Spleen (tissue), 11 donors: Measurements from ENCODE around the gene TRIM28. TPM values are rescaled to one million over a fixed set of nuclear protein-coding genes. Genes with fewer than 3 reads are reported as not detected.
A peak's percentile ranks its signal among the peaks of the same experiment; 100 is the strongest.

Source experiments
- DNase-seq: peaks from one replicate; pipeline ENCODE4 v3.0.0-alpha.2; 2020
- H3K27ac ChIP-seq, 8 donors: fragments of 200-600 bp; sonication (generic) in 7 of 8; 1 replicate in 4 of 8; 2 replicates in 4 of 8; pipeline versions ENCODE4 v1.5.0 to v1.8.0; 2016 to 2021; ENCODE audit warnings: inconsistent platforms in 4 of 8, mild to moderate bottlenecking in 4 of 8, moderate library complexity in 1 of 8
- H3K27me3 ChIP-seq, 7 donors: fragments of 200-600 bp; sonication (generic) in 6 of 7; replicated peaks in 1 of 7; 1 replicate in 4 of 7; 2 replicates in 3 of 7; pipeline versions ENCODE4 v1.5.0 to v1.8.0; 2016 to 2021; ENCODE audit warnings: inconsistent platforms in 3 of 7, mild to moderate bottlenecking in 1 of 7
- H3K36me3 ChIP-seq, 6 donors: fragments of 200-600 bp; sonication (generic) in 5 of 6; 1 replicate in 4 of 6; 2 replicates in 2 of 6; pipeline versions ENCODE4 v1.5.0 to v1.8.0; 2016 to 2021; ENCODE audit warnings: inconsistent platforms in 2 of 6
- H3K4me1 ChIP-seq, 6 donors: fragments of 200-600 bp; sonication (generic) in 5 of 6; 1 replicate in 3 of 6; 2 replicates in 3 of 6; pipeline versions ENCODE4 v1.5.0 to v1.8.0; 2016 to 2021; ENCODE audit warnings: inconsistent platforms in 3 of 6
- H3K4me3 ChIP-seq, 8 donors: fragments of 200-600 bp; sonication (generic) in 7 of 8; 1 replicate in 4 of 8; 2 replicates in 4 of 8; pipeline versions ENCODE4 v1.5.0 to v1.8.0; 2016 to 2021; ENCODE audit warnings: inconsistent platforms in 4 of 8, mild to moderate bottlenecking in 4 of 8, moderate library complexity in 2 of 8
- H3K9me3 ChIP-seq, 8 donors: fragments of 200-600 bp; sonication (generic) in 7 of 8; 1 replicate in 4 of 8; 2 replicates in 4 of 8; pipeline versions ENCODE4 v1.5.0 to v1.8.0; 2016 to 2021; ENCODE audit warnings: inconsistent platforms in 4 of 8
- POLR2A ChIP-seq, 3 donors: fragments of 450-650 bp; IDR thresholded peaks; one replicate each; pipeline ENCODE4 v1.5.1; 2017; ENCODE audit warnings: antibody characterized with exemption in 3 of 3, mild to moderate bottlenecking in 1 of 3
- POLR2AphosphoS5 ChIP-seq, 3 donors: sonication (generic); formaldehyde crosslinking; IDR thresholded peaks; one replicate each; pipeline ENCODE4 v1.5.1; 2017; ENCODE audit warnings: antibody characterized with exemption in 3 of 3
- WGBS, 5 donors: extraction: QIAGEN DNeasy Blood & Tissue Kit in 3 of 5; methylation state at CpG; one replicate each; pipeline versions ENCODE4 v1.1.5 to v1.1.7; 2013 to 2018; 5-methylcytosine and 5-hydroxymethylcytosine counted together
- intact Hi-C: fragments of 100-400 bp; cut with DNase I; formaldehyde crosslinking; loops from one replicate; pipeline ENCODE4 v1.15.0; 2023; ENCODE audit warnings: low total_unique reads
- polyA plus RNA-seq, 3 donors: library from polyadenylated mRNA; stranded (reverse); fragments of 200-250 nt; gene quantifications; one replicate each; pipeline ENCODE4 v1.2.1, GENCODE V29; 2013
- total RNA-seq, 7 donors: library from RNA; depleted of rRNA in 3 of 7; stranded (reverse); fragments of >200 nt in 3 of 7; fragmentation: NEBNext Ultra II Directional in 4 of 7; extraction: Animal tissue kit (Norgen Biotek cat#: 25700) in 4 of 7; gene quantifications; one replicate each; pipeline versions ENCODE4 v1.1.0 to v1.2.1, GENCODE V29; 2016 to 2021
- TF ChIP-seq, protein P1 (sequence below), 11 experiments: fragments of 200-600 bp in 7 of 11; fragments of 450-650 bp in 4 of 11; sonication (generic) in 4 of 11; IDR thresholded peaks in 8 of 11; conservative IDR thresholded peaks in 3 of 11; 1 replicate in 7 of 11; 2 replicates in 4 of 11; pipeline versions ENCODE4 v1.4.0 to v1.8.0; 2016 to 2021; ENCODE audit warnings: antibody characterized with exemption in 11 of 11, inconsistent platforms in 4 of 11, mild to moderate bottlenecking in 1 of 11
- donor health status: healthy with polysubstance abuse.
- donor health status: DM: no; HTN: no; CAD: no; lungs with moderate emphysema.
- donor health status: DM: no; HTN: no; CAD: no.
- donor health status: Bipolar disorder and iron deficiency.
- donor health status: healthy.
- donor health status: DM: no; HTN: no; CAD: no.
- donor health status: DM: yes; HTN: yes; CAD: no.

Gene TRIM28
- total and polyA plus RNA-seq, 10 donors: 181 to 294 (median 232) TPM

DNA sequence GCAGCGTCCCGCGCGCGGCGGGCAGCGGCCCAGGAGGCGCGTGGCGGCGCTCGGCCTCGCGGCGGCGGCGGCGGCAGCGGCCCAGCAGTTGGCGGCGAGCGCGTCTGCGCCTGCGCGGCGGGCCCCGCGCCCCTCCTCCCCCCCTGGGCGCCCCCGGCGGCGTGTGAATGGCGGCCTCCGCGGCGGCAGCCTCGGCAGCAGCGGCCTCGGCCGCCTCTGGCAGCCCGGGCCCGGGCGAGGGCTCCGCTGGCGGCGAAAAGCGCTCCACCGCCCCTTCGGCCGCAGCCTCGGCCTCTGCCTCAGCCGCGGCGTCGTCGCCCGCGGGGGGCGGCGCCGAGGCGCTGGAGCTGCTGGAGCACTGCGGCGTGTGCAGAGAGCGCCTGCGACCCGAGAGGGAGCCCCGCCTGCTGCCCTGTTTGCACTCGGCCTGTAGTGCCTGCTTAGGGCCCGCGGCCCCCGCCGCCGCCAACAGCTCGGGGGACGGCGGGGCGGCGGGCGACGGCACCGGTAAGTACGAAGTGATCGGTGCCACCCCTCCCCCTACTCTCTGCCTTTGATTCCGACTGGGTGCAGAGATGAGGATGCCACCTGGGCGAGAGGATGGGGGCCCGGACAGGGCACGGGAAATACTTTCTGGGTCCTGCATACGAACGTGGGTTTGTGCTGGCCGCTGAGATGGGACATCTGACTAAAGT lies 874 bp downstream of the TRIM28 start:
- peak overlapping the region; percentile 82 to 99 (median 92) for H3K4me3 ChIP-seq
- intact Hi-C loops: no loop called here
- H3K4me1 ChIP-seq: peaks cover 23 to 57% (median 36%) of the 10 kb centered on the region in 6 donors
- H3K9me3 ChIP-seq: no peaks in the 10 kb centered on the region
- no peak for DNase-seq
- H3K27ac ChIP-seq: peak overlapping the region; percentile 88 to 99 (median 96)
- H3K36me3 ChIP-seq: peaks cover 11 to 45% (median 32%) of the 10 kb centered on the region in 6 donors
- WGBS, 5 donors: 0 to 1% (median 0%) methylated on average over 30 to 92 of the region's 92 CpGs
- TF ChIP-seq, protein P1, sequence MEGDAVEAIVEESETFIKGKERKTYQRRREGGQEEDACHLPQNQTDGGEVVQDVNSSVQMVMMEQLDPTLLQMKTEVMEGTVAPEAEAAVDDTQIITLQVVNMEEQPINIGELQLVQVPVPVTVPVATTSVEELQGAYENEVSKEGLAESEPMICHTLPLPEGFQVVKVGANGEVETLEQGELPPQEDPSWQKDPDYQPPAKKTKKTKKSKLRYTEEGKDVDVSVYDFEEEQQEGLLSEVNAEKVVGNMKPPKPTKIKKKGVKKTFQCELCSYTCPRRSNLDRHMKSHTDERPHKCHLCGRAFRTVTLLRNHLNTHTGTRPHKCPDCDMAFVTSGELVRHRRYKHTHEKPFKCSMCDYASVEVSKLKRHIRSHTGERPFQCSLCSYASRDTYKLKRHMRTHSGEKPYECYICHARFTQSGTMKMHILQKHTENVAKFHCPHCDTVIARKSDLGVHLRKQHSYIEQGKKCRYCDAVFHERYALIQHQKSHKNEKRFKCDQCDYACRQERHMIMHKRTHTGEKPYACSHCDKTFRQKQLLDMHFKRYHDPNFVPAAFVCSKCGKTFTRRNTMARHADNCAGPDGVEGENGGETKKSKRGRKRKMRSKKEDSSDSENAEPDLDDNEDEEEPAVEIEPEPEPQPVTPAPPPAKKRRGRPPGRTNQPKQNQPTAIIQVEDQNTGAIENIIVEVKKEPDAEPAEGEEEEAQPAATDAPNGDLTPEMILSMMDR (IDR thresholded peaks at IDR 0.05 in 8 of 11, conservative IDR thresholded peaks at IDR 0.05 in 3 of 11): no peak
- TF ChIP-seq POLR2A (IDR thresholded peaks at IDR 0.05) (no peak), POLR2AphosphoS5 (IDR thresholded peaks at IDR 0.05) (no peak)
- H3K27me3 ChIP-seq: peaks cover 0 to 4% (median 0%) of the 10 kb centered on the region in 7 donors

- 7 to 11% (median 8%) methylated on average over 20 to 21 of the region's 21 CpGs for WGBS, 5 donors
- peaks cover 0 to 4% (median 0%) of the 10 kb centered on the region in 7 donors for H3K27me3 ChIP-seq
- no peak for TF ChIP-seq POLR2A (IDR thresholded peaks at IDR 0.05)
- TF ChIP-seq, protein P1 (IDR thresholded peaks at IDR 0.05 in 8 of 11, conservative IDR thresholded peaks at IDR 0.05 in 3 of 11): no peak
- no peak for DNase-seq
- H3K4me3 ChIP-seq: peak overlapping the region; percentile 82 to 99 (median 92)
- H3K27ac ChIP-seq: peak overlapping the region in 7 of 8 donors; percentile 88 to 99 (median 96)
- peaks cover 14 to 52% (median 39%) of the 10 kb centered on the region in 6 donors for H3K36me3 ChIP-seq
- peaks cover 23 to 57% (median 36%) of the 10 kb centered on the region in 6 donors for H3K4me1 ChIP-seq
- intact Hi-C loops: no loop called here
- no peaks in the 10 kb centered on the region for H3K9me3 ChIP-seq
Observed at GRCh38 chr19:58545286-58546018, 1.6 kb downstream of the TRIM28 start.

DNA sequence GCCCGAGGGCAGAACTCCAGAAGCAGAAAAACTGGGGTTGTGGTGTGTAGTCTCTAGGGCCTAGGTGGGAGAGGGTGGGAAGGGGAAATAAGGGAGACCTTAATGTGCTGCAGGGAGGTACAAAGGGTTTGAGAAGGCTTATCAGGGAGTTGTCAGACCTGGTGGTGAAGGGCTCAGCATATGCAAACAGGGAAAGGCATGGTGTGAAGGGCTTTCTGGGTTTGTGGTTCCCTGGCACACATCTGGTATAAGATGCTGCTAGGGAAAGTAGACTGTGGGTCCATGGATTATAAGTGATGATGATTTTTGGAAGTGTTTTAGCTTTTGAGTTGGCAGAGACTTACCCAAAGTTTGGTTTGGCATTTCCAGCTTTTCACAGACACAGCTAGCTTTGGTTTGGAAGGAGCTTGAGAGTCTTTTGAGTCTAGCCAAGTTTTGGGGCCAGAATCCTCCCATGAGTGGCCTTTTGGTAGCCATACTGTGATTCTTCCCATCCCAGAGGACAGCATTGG lies 2.2 kb downstream of the TRIM28 start:
- no peak for DNase-seq
- 6 to 38% (median 23%) methylated on average over 1 of the region's 1 CpG for whole genome bisulfite sequencing, 5 donors
- Histone ChIP-seq H3K4me1 (peaks cover 23 to 57% (median 36%) of the 10 kb centered on the region in 6 donors), H3K27ac (peak overlapping the region in 3 of 8 donors; percentile 96 to 99 (median 98)), H3K36me3 (peaks cover 14 to 58% (median 46%) of the 10 kb centered on the region in 6 donors), H3K27me3 (peaks cover 0 to 4% (median 0%) of the 10 kb centered on the region in 7 donors), H3K9me3 (no peaks in the 10 kb centered on the region), H3K4me3 (peak overlapping the region; percentile 82 to 99 (median 92))
- TF ChIP-seq POLR2A (IDR thresholded peaks at IDR 0.05) (no peak), POLR2AphosphoS5 (IDR thresholded peaks at IDR 0.05) (no peak)
- TF ChIP-seq, protein P1 (IDR thresholded peaks at IDR 0.05 in 8 of 11, conservative IDR thresholded peaks at IDR 0.05 in 3 of 11): no peak
- intact Hi-C loops: no loop called here
